HEK293 (cell line): ENCODE data around the gene CDS1.

Source experiments
- CTCF ChIA-PET: fragments of 350-600 bp; formaldehyde crosslinking; extraction: SDS; loops from one replicate; lab custom pipeline; 2021; ENCODE audit warnings: antibody characterized with exemption; lab: Yijun Ruan, JAX
- POLR2A ChIA-PET: fragments of 300-600 bp; formaldehyde crosslinking; extraction: SDS; loops from one replicate; lab custom pipeline; 2020; ENCODE audit warnings: antibody characterized with exemption, inconsistent platforms; lab: Yijun Ruan, JAX
- H3K27ac ChIP-seq: fragments of 200-500 bp; sonication (Bioruptor generic); 2 replicates; pipeline ENCODE4 v1.5.1; 2014; ENCODE audit warnings: low read depth, low read length, control low read depth, inconsistent platforms; ENCODE audit errors: extremely low read depth
- H3K36me3 ChIP-seq, 2 experiments: fragments of 200-500 bp in 1 of 2; sonication (Bioruptor generic) in 1 of 2; 1 replicate in 1 of 2; 2 replicates in 1 of 2; pipeline ENCODE4 v1.5.1; 2014 to 2017; ENCODE audit warnings: inconsistent platforms in 2 of 2, low read length in 2 of 2; ENCODE audit not compliant: control insufficient read depth in 2 of 2, insufficient read depth in 1 of 2
- H3K4me1 ChIP-seq: fragments of 200-500 bp; sonication (Bioruptor generic); 2 replicates; pipeline ENCODE4 v1.5.1; 2014; ENCODE audit warnings: mild to moderate bottlenecking, low read length, inconsistent platforms; ENCODE audit not compliant: control insufficient read depth, insufficient read depth
- H3K4me3 ChIP-seq: 2 replicates; pipeline ENCODE4 v1.5.1; 2011; ENCODE audit warnings: low read depth, mild to moderate bottlenecking, control low read depth, low read length, moderate library complexity
- H3K9me3 ChIP-seq: fragments of 200-500 bp; sonication (Bioruptor generic); 2 replicates; pipeline ENCODE4 v1.5.1; 2014; ENCODE audit warnings: low read depth, low read length, inconsistent platforms; ENCODE audit not compliant: control insufficient read depth, insufficient read depth
- EGR2 ChIP-seq: fragments of 450-650 bp; formaldehyde crosslinking; IDR thresholded peaks from 2 replicates; pipeline ENCODE4 v1.5.1; 2016; ENCODE audit warnings: low read depth, missing biosample characterization, missing genetic modification characterization
- GFI1B ChIP-seq: fragments of 450-650 bp; formaldehyde crosslinking; IDR thresholded peaks from 2 replicates; pipeline ENCODE4 v1.5.1; 2016; ENCODE audit warnings: missing biosample characterization, missing genetic modification characterization
- IKZF3 ChIP-seq: fragments of 450-650 bp; IDR thresholded peaks from 2 replicates; pipeline ENCODE4 v1.5.0; 2018; ENCODE audit warnings: missing biosample characterization, mild to moderate bottlenecking, missing genetic modification characterization, moderate library complexity
- OSR2 ChIP-seq: fragments of 450-650 bp; formaldehyde crosslinking; IDR thresholded peaks from 2 replicates; pipeline ENCODE4 v1.5.1; 2016; ENCODE audit warnings: missing biosample characterization, missing genetic modification characterization
- PBX3 ChIP-seq: sonication (generic); formaldehyde crosslinking; IDR thresholded peaks from 2 replicates; pipeline ENCODE4 v1.8.1; 2022; ENCODE audit warnings: mild to moderate bottlenecking, moderate library complexity, missing genetic modification reagents
- PRDM10 ChIP-seq: fragments of 450-650 bp; formaldehyde crosslinking; IDR thresholded peaks from 2 replicates; pipeline ENCODE4 v1.5.1; 2016; ENCODE audit warnings: missing biosample characterization, missing genetic modification characterization
- ZNF140 ChIP-seq: fragments of 450-650 bp; formaldehyde crosslinking; IDR thresholded peaks from 2 replicates; pipeline ENCODE4 v1.5.1; 2016; ENCODE audit warnings: missing biosample characterization, missing genetic modification characterization
- ZNF16 ChIP-seq: fragments of 450-650 bp; formaldehyde crosslinking; IDR thresholded peaks from 2 replicates; pipeline ENCODE4 v1.5.1; 2016; ENCODE audit warnings: low read depth, missing biosample characterization, missing genetic modification characterization
- ZNF202 ChIP-seq: fragments of 450-650 bp; formaldehyde crosslinking; IDR thresholded peaks from 2 replicates; pipeline ENCODE4 v1.5.1; 2016; ENCODE audit warnings: missing biosample characterization, missing genetic modification characterization, borderline replicate concordance
- ZNF221 ChIP-seq: fragments of 450-650 bp; formaldehyde crosslinking; IDR thresholded peaks from 2 replicates; pipeline ENCODE4 v1.5.1; 2017; ENCODE audit warnings: missing biosample characterization, missing genetic modification characterization, borderline replicate concordance
- ZNF280D ChIP-seq: fragments of 450-650 bp; formaldehyde crosslinking; IDR thresholded peaks from 2 replicates; pipeline ENCODE4 v1.5.1; 2016; ENCODE audit warnings: missing biosample characterization, missing genetic modification characterization
- ZNF311 ChIP-seq: fragments of 450-650 bp; formaldehyde crosslinking; IDR thresholded peaks from 2 replicates; pipeline ENCODE4 v1.5.1; 2017; ENCODE audit warnings: missing biosample characterization, missing genetic modification characterization, borderline replicate concordance
- ZNF366 ChIP-seq: fragments of 450-650 bp; formaldehyde crosslinking; conservative IDR thresholded peaks from 2 replicates; pipeline ENCODE4 v1.5.1; 2016; ENCODE audit warnings: missing biosample characterization, missing genetic modification characterization
- ZNF560 ChIP-seq: fragments of 450-650 bp; formaldehyde crosslinking; IDR thresholded peaks from 2 replicates; pipeline ENCODE4 v1.5.1; 2017; ENCODE audit warnings: missing biosample characterization, missing genetic modification characterization, borderline replicate concordance
- ZNF600 ChIP-seq: fragments of 450-650 bp; formaldehyde crosslinking; IDR thresholded peaks from 2 replicates; pipeline ENCODE4 v1.5.1; 2016; ENCODE audit warnings: missing biosample characterization, missing genetic modification characterization
- ZNF664 ChIP-seq: fragments of 450-650 bp; formaldehyde crosslinking; IDR thresholded peaks from 2 replicates; pipeline ENCODE4 v1.5.1; 2016; ENCODE audit warnings: missing biosample characterization, missing genetic modification characterization
- ZNF670 ChIP-seq: fragments of 450-650 bp; formaldehyde crosslinking; IDR thresholded peaks from 2 replicates; pipeline ENCODE4 v1.5.1; 2016; ENCODE audit warnings: missing biosample characterization, missing genetic modification characterization, low read depth
- ZXDB ChIP-seq: fragments of 450-650 bp; formaldehyde crosslinking; IDR thresholded peaks from 2 replicates; pipeline ENCODE4 v1.5.1; 2016; ENCODE audit warnings: missing biosample characterization, missing genetic modification characterization

The CDS1 gene

GRCh38 chr4:84652478-84652877 lies 69.6 kb downstream of the CDS1 start (continued):
- no peak for TF ChIP-seq ZNF280D (tag by site-specific recombination)
- TF ChIP-seq, all 188 proteins: peak for 0

GRCh38 chr4:84660606-84661005 lies 77.7 kb downstream of the CDS1 start:
- CTCF ChIA-PET, result no interaction called here
- no peak overlapping the region for H3K27ac ChIP-seq
- no peaks in the 10 kb centered on the region for H3K4me1 ChIP-seq
- H3K4me3 ChIP-seq, result no peak overlapping the region
- no peaks in the 10 kb centered on the region for H3K36me3 ChIP-seq
- POLR2A ChIA-PET, result no interaction called here
- TF ChIP-seq GFI1B (tag by site-specific recombination), result no peak
- no peak for TF ChIP-seq OSR2 (tag by site-specific recombination)
- no peak for TF ChIP-seq ZNF140 (tag by site-specific recombination)
- TF ChIP-seq ZNF366 (tag by site-specific recombination), result no peak
- TF ChIP-seq IKZF3, result no peak
- no peak for TF ChIP-seq ZXDB (tag by site-specific recombination)
- TF ChIP-seq ZNF664 (tag by site-specific recombination), result no peak
- TF ChIP-seq ZNF16, result no peak
- TF ChIP-seq ZNF202 (tag by site-specific recombination), result no peak
- no peak for TF ChIP-seq ZNF670 (tag by site-specific recombination)
- TF ChIP-seq ZNF311 (tag by site-specific recombination), result no peak
- no peak for TF ChIP-seq PBX3 (CRISPR knock-in tag)
- TF ChIP-seq EGR2 (tag by site-specific recombination), result no peak
- no peak for TF ChIP-seq ZNF560 (tag by site-specific recombination)
- TF ChIP-seq PRDM10 (tag by site-specific recombination), result no peak
- no peak for TF ChIP-seq ZNF221
- TF ChIP-seq ZNF600 (tag by site-specific recombination), result no peak
- no peaks in the 10 kb centered on the region for H3K9me3 ChIP-seq
